Dedifferentiated amniotic fluid mesenchymal stem cell (primary cell): Measurements from ENCODE around the gene ZNF117.
"Not testable (repeated sequence)": the region's sequence is repeated elsewhere in the genome, so short reads cannot be mapped to it uniquely, and the experiment has no call there.

Experiments
- DNase-seq: peaks from one replicate; pipeline ENCODE4 v3.0.0-alpha.2; 2016; ENCODE audit errors: extremely low spot score

The ZNF117 gene

DNA sequence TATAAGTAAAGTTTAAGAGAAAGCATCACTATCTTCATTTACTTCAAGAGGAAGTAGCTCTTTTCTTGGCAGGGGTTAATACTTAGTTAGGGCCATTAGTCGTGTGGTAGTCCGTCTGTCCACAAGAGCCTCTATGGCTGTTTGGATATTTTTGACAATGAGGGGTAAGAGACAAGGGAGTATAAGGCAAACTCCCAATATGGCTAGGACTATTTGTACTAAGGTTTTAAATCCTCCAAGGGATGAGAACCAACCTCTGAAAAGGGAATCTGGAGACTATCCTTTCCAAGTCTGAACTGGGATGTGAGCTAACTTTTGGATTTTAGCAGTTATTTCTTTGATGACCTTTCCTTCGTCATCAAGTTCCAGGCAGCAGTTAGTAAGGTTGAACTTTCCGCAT, at the start of gene ZNF117:
TSS of gene ZNF117 (minus strand) at position 101 of the 400 bp plus-strand sequence.
- DNase-seq = no peak

DNA sequence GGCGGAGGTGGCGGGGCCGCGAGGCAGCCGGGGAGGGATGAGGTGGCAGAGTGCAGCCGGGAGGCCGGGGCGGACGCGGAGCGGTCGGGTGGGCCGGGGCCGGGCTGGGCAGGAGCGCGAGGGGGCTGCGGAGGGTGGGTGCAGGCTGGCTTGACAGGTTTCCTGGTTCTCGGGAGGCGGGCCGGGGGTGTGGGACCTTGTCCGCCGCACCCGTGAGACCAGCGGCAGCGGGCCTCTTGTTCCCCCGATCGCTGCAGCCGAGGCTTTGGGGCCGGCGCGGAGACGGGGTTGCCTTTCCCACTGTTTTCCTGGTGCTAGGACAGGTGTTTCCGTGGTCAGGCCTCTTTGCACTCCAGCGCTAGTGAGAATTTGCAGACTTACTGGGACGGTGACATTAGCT, 47.9 kb upstream of the ZNF117 start:
- not testable (repeated sequence) for DNase-seq

DNA sequence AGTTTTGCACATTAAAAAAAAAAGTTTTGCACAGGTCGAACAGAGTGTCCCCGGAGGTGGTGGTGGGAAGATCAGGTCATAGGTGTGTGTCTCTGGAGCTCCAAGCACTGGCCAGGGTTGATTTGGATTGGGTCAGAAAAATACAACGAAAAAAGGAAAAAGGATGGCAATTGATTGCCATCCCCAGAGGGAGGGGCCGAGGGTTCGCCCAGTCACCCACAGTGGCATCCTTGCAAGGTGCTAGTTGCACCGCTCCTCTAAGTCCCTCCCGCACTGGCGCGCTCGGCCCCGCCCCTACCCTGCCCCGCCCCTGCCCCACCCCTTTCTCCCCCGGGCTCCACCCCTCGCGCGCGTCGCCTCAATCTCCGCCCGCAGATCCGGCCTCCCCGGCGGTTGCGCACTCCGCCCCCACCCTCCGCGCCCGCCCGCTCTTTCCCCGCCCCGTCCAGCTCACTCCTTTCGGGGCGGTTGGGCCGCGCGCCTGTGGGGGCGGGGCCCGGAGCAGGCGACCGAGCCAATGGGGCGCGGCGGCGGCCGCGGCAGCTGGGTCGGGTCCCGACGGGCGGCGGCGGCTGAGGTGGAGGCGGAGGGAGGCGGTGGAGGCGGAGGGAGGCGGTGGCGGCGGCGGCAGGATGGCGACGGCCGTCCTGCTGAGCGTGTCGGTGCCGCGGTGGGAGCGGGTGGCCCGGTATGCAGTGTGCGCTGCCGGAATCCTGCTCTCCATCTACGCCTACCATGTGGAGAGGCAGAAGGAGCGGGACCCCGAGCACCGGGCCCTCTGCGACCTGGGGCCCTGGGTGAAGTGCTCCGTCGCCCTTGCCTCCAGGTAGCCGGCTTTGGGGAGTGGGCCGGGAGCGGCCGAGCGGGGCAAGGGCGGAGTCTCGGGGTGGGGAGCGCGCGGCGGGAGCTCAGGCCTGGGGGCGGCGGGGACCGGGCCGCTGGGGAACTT, 47.2 kb upstream of the ZNF117 start:
- DNase-seq = peak; percentile 89

DNA sequence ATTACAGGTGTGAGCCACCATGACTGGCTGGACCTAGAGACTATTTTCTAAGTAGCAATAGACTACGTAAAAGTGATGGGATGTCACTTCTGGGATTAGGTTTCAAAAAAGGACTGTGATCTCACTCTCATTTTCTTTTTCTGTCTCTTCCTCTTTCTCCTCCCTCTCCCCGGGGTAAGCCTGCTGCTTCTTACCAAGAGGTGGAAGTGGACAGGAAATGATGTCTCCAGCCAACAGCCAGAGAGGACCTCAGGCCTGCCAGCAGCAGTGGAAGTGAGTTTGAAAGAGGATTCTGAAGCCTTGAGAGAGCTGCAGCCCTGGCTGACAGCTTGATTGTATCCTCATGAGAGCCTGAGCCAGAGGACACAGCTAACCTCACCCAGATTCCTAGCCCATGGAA, 45.7 kb upstream of the ZNF117 start:
- not testable (repeated sequence) for DNase-seq

DNA sequence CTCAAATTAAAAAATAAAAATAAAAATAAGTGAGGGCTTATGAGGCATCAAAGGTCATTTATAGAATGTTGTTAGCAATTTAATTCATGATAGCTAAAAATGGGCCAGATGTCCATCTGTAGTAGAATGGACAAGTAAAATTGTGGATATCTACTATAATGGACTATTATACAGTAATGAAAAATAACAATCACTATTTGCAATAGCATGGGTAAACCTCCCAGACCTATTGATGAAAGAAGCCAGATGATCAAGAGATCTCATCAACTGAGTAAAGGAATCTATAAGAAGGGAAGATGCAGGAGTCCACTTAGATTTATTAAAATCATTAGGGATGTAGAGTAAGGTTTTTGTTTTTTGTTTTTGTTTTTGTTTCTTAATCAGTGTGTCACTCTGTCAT, 44.6 kb upstream of the ZNF117 start:
- DNase-seq = not testable (repeated sequence)

DNA sequence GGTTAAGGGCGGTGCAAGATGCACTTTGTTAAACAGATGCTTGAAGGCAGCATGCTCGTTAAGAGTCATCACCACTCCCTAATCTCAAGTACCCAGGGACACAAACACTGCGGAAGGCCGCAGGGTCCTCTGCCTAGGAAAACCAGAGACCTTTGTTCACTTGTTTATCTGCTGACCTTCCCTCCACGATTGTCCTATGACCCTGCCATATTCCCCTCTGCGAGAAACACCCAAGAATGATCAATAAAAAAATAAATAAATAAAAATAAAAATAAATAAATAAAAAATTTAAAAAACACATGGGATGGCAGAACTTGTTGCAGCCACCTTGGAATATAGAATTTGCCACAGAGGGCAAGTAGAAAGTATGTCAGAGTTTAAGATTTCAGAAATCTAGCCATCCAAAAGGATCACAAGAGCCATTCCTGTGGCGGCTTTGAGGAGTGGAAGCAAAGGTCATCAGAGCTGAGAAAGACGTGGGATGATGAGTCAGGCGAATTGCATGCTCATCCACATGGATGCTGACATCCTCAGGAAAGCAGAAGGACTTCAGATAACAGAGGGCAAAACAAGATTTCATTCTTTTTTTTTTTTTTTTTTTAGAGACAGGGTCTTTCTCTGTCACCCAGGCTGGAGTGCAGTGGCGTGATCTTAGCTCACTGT, 43.4 kb upstream of the ZNF117 start:
- not testable (repeated sequence) for DNase-seq

DNA sequence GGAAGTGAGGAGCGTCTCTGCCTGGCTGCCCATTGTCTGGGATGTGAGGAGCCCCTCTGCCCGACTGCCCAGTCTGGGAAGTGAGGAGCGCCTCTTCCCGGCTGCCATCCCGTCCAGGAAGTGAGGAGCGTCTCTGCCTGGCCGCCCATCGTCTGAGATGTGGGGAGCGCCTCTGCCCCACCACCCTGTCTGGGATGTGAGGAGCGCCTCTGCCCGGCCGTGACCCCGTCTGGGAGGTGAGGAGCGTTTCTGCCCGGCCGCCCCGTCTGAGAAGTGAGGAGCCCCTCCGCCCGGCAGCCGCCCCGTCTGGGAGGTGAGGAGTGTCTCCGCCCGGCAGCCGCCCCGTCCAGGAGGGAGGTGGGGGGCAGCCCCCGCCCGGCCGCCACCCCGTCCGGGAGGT, 42.6 kb upstream of the ZNF117 start:
- DNase-seq = not testable (repeated sequence)

DNA sequence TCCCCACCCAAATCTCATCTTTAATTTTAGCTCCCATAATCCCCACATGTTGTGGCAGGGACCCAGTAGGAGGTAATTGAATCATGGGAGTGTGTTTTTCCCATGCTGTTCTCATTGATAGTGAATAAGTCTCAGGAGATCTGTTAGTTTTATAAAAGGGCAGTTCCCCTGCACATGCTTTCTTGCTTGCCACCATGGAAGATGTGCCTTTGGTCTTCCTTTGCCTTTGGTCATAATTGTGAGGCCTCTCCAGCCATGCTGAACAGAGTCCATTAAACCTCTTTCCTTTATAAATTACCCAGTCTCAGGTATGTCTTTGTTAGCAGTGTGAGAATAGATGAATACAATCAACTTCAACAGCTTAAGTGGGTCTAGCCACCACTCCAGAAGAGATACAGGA, 34.2 kb upstream of the ZNF117 start:
- DNase-seq = not testable (repeated sequence)

DNA sequence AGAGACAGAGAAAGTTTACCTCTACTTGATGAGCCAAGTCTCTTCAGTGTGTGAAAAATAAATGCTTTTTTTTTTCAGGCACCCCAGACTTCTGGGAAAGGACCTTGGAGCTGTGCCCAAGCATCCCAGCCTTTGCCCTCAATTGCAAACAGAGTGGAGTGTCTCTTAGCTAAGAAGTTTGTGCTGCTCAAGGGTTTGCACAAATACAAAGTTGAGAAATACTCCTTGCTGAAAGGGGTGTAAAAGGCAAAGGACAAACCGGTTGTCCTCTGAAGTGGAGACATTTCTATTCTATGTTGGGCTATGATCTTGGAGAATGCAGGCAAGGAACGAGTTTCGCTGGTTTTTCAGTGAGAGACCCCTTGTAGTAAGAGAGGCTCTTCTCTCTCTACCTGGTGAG, 30.1 kb upstream of the ZNF117 start:
- not testable (repeated sequence) for DNase-seq

DNA sequence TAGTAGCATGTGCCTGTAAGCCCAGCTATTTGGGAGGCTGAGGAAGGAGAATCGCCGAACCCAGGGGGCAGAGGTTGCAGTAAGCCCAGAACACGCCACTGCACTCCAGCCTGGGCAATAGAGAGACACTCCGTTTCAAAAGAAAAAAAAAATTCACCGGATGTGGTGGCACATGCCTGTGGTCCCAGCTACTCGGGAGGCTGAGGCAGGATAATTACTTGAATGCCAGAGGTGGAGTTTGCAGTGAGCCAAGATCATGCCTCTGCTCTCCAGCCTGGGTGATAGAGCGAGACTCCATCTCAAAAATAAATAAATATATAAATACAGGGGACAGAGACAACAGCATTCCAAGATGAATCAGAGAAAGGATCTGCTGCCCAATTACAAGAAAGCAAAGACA, 19.0 kb upstream of the ZNF117 start:
- DNase-seq = not testable (repeated sequence)

DNA sequence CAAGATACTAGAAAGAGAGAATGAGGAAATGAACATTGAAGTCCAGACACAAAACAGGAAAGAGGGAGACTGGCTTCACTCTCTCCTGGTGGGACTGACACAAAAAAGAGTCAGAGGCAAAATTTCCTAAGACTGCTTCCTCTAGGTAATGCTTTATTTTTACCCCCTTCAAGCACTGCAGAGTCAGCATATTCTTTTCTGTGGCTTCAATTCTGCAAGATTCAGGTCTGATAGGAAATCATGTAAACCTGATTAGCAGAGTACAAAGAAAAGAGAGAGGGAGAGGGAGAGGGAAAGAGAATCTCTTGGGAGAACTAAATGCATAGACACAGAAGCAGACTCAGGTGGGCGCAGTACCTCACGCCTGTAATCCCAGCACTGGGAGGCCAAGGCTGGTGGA, 18.6 kb upstream of the ZNF117 start:
- DNase-seq = not testable (repeated sequence)

DNA sequence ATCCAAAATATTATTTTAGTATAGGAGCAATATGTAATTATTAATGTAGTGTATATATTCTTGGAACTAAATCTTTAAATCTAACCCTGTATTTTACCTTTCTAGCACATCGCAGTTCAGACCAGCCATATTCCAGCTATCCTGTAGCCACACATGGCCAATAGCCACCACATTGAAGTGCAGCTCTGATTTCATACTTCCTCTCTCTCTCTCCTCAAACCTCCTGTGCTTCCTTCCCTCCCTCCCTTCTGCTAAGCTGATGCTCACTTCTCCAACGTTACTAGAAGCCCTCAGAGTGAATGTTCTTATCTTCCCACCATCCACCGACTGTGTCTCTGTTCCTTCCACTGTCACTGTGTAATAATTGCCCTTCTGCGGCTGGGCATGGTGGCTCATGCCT, 16.2 kb upstream of the ZNF117 start:
- DNase-seq = not testable (repeated sequence)

DNA sequence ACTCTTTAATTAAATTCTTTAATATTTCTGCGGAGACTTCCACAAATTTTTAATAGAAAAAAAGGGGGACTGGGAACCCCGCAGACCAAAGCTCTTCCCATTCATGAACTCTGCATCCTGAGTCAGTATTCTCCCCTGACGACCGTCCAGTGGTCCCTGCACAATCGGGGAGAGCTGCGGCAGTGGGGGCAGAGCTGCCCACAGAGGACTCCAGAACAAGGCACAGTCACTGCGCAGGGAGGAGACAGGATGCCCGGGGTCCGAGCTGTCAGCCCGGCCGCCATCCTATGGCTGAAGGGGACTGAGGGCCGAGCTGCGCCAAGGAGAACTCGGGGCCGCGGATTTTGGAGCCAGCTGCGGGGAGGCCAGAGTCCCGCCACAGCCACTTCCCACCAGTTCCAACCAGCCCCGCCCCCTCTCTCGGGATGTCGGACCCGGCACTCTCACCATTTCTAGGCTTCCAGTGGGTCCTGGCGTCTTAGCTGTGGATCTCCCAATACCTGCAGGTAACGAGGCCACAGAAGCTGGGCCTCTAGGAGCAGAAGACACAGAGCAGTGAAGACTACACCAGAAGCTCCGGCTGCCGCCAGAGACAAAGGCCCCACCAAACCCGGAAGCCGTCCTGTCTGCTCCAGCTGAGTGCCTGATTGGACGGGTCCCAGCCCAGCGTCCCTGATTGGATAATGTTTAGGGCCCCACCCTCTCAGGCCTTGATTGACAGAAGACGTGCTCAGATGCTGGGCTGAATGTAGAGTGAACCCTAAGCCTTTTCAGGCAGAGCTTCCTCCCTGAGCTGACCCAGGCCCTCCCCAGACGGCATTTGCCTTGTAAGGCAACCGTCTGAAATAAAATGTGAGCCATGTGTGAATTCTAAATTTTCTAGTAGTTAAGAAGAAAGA, 15.5 kb upstream of the ZNF117 start, which contains the start of gene ERV3-1:
TSS of gene ERV3-1 (minus strand) at position 594 of the 899 bp plus-strand sequence. CDS start 13,661 bp downstream, outside the sequence.
- peak; percentile 97 for DNase-seq

DNA sequence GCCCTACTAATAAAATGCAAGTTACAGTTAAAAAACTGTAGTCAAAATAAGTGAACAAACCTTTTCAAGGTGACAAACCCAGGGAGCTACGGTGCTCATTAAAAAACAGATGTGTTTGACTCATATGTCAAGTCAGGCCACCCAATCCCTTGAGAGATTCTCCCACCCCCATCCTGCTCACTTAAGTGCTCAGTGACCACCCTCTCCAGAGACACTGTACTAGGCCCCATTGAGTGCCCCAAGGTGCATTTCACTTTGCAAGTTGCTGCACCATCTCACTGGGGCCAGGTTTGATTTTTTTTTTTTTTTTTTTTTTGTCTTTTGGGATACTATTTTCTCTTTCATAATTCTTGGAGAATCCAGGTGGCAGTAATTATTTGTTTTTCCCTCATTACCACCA, 13.7 kb upstream of the ZNF117 start:
- no peak for DNase-seq

DNA sequence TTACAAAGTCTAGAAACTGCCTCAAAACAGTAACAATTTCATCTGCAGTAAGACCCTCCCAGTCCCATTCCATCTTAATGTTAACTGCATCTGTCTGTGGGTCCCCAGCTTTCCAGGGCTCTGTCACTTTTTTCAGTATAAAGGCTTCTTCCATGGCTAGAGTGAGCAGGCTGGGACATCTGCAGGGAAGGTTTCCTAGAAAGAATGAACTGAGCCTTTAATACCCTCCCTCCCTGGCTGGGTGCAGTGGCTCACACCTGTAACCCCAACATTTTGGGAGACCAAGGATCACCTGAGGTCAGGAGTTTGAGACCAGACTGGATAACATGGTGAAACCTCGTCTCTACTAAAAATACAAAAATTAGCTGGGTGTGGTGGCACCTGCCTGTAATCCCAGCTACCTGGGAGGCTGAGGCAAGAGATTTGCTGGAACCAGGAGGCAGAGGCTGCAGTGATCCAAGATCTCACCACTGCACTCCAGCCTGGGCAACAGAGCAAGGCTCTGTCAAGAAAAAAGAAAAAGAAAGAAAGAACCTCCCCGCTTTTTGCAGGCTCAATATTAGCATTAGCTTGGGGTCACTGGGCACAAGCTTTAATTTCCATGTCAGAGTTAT, 12.2 kb upstream of the ZNF117 start:
- no peak for DNase-seq

DNA sequence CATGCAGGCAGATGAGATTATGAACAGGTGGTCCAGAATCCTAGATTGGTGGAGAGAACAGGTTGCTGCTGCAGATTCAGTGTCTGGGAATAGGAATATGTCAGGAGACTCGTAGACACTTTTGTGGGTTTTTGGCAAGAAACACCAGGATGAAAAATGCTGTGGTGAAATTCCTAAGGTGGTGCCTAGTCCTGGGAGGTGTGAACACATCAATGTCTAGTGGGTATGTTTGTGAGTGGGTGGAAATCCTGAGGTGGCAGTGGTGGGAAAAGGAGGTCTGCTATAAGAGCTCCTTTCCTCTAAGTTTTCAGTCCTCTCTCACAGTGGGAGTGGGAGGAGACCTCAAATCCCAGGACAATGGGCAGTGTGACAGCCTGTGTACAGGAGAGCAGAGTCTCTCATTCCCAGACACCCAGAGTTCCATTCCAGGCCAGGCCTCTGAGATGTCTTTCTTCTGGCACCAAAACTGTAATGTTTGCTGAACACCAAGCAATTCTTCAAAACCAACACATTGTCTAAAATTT, 10.5 kb upstream of the ZNF117 start:
- DNase-seq = no peak

DNA sequence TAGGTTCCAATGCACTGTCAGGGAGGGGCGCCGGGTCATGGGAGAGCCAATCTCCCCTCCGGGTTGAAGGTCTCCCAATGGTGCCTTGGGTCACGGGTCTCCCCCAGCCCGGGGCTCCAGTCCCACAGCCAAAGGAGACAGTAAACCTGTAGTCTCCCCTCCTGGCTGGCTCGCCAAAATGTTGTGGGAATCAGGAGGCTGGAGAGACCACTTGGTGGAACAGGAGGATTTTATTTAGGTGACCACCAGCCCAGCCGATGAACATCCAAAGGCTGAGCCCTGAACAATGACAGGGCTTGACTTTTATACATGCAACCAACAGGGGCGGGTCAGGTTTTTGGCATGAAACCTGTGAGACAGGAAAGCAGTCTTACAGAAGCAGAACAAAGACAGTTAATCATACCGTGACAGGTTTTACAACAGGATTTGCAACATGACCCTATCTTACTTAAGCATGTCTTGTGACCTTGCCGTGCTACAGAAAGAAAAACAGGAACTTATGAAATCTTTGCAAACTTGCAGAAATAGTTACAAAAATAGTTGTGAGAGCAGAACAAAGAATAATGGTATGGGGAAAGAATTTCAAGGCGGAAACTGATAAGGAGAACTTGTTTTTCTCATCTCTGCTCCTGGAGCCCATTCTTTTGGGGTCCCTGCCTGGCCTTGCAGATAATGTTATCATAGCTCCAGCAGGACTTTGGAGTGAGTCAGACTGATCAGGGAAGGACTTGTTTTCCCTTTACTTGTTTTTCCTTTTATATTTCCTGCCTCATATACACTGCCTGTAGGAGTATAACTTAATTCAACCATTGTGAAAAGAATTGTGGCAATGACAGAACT, 8.5 kb upstream of the ZNF117 start:
- no peak for DNase-seq

DNA sequence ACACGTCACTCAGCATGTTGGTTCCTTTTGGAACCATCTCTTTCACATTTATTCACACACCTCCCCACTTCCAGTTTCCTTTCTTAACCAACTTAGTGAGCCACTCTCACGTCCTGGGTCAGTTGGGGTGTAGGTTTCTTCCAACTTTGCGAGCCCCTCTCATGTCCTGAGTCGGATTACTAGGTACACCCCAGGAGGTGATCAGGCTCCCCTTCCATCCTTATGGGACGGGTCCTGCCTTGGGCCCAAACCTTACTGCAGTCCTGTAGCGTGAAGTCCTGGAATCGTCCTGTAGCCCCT, 8.0 kb upstream of the ZNF117 start:
- no peak for DNase-seq

DNA sequence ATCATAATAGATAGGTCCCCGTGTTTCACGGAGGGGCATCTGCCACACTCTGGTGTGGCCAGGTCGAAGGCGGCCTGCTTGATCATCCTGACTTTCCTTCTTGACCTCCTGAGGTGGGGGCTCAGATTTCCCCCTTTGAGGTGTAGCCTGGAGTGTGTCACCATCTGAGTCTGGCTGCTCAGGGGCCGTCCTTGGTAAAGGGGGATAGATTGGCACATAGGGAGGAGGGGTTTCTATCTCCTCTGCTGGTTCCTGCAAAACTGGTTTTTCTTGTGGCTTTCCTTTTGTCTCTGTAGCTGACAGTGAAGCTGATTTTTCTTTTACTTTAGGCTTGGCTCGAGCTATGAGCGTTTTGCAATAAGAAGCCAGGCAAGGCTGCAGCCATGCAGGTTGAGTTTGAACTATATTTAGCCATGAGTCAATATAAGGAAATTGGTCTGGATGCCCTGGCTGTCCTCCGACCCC, 7.1 kb upstream of the ZNF117 start:
- no peak for DNase-seq
